Measurements from ENCODE around the gene ATP2C2.
"Not testable (repeated sequence)": the region's sequence is repeated elsewhere in the genome, so short reads cannot be mapped to it uniquely, and the experiment has no call there.

The ATP2C2 gene

GRCh38 chr16:84398701-84399100 is 30.4 kb downstream of the ATP2C2 start:
- DNase-seq = no peak

GRCh38 chr16:84399912-84400311 is 31.6 kb downstream of the ATP2C2 start:
- DNase-seq = not testable (repeated sequence)

DNA sequence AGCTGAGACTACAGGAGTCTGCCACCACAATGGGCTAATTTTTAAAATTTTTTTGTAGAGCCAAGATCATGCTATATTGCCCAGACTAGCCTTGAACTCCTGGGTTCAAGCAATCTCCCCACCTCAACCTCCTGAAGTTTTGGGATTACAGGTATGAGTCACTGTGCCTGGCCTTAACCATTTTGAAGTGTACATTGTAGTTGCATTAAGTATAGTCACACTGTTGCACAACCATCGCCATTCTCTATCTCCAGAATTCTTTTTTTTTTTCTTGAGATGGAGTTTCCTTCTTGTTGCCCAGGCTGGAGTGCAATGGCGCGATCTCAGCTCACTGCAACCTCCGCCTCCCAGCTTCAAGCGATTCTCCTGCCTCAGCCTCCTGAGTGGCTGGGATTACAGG is 35.1 kb downstream of the ATP2C2 start:
- DNase-seq = not testable (repeated sequence)

- DNase-seq = no peak
Measured at GRCh38 chr16:84404324-84404723, 36.0 kb downstream of the ATP2C2 start.

GRCh38 chr16:84404936-84405639 is 36.8 kb downstream of the ATP2C2 start:
- no peak for DNase-seq

DNA sequence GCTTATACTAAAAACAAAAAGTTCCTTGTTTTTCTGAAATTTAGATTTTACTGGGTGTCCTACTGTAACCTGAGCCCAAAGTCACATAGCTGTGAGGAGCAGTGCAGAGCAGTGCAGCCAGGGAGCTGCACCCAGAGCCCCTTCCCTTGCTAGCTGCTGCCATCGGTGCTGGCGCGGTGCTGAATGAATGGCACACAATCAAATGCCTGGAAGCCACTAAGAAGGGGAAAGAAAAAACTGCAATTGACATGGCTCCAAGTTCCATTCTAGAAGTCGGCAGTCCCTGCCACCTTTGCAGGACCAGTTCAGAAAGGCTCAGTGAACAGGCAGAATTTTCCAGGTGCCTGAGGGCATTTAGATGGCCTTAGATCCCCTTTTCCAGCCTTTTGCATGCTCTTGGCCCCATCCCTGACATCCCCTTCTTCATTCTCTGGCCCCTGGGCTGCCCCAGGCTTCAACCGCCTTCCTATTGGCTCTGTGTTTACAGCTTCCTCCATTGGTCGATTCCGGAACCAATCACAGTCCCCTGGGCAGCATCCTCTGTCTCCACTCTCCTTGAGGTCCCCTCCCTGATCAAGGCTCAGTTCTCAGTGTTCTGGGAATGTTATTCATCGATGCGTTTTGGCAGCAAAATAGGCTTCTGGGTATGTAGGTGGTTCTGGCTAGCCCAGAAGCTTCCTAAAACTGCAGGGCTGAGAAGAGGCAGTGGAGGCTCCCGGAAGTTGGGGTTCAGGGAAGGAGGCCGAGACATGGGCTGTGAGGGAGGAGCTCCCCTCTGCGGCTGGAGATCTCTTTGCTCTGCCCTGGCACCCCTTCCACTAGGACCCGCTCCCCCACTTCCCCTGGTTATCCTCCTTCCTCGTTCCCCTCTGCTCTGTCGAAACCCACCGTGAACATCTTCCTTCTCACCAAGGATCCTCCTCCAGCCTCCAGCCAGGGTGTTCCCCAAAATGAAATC is 37.9 kb downstream of the ATP2C2 start:
- no peak for DNase-seq

DNA sequence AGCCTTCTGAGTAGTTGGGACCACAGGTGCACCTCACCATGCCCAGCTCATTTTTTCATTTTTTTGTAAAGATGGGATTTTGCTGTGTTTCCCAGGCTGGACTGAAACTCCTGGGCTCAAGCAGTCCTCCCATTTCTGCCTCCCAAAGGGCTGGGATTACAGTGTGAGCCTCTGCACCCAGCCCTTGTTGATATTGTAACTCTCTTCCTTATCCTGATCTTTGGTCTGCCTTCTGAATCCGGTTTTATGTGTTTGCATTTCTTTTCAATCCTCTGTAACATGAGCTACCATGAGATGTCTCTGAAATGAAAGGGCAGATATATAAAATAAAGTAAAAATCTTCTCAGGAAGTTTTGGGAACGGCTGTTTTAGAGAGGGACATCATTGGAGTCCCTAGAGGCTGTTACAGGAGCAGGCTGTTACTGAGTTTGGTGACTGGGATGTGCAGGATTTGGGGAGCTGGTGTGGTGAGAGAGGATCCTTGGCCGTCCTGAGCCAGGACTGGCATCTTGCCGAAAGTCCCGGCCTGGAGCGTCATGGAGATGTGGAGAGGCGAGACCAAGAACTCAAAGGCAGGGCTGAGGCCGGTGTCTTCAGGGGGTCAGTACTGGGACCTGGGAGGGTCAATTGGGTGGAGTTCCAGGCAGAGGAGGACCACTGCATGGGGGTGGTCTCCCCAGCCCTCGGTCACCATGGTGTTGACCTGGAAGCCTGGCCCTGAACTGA is 39.4 kb downstream of the ATP2C2 start:
- no peak for DNase-seq

- DNase-seq = no peak
Measured at GRCh38 chr16:84408314-84408690, 40.0 kb downstream of the ATP2C2 start.

DNA sequence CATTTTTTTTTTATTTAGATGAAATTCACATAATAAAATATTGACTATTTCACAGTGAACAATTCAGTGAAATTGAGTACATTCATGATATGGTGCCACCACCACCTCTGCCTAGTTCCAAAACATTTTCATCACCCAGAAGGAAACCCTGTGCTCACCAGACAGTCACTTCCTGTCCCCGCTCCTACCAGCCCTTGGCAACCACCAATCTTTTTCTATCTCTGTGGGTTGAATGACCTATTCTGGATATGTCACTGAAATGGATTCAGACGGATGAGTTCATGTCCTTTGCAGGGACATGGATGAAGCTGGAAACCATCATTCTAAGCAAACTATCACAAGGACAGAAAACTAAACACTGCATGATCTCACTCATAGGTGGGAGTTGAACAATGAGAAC is 40.5 kb downstream of the ATP2C2 start:
- DNase-seq = no peak

GRCh38 chr16:84410361-84411138 is 42.2 kb downstream of the ATP2C2 start:
- DNase-seq = no peak

GRCh38 chr16:84411768-84412167 is 43.4 kb downstream of the ATP2C2 start:
- no peak for DNase-seq

DNA sequence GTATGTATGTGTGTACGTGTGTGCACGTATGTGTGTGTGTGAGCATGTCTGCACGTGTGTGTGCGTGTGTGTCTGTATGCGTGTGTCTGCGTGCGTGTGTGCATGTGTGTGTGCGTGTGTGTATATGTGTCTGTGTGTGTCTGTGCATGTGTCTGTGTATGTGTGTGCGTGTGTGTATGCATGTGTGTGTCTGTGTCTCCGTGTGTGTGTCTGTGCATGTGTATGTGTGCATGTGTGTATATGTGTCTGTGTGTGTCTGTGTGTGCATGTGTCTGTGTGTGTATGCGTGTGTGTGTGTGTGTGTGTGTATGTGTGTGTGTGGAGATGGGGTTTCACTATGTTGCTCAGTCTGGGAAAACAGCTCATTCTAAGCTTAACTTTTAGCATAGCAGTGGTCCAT is 43.9 kb downstream of the ATP2C2 start:
- no peak for DNase-seq

DNA sequence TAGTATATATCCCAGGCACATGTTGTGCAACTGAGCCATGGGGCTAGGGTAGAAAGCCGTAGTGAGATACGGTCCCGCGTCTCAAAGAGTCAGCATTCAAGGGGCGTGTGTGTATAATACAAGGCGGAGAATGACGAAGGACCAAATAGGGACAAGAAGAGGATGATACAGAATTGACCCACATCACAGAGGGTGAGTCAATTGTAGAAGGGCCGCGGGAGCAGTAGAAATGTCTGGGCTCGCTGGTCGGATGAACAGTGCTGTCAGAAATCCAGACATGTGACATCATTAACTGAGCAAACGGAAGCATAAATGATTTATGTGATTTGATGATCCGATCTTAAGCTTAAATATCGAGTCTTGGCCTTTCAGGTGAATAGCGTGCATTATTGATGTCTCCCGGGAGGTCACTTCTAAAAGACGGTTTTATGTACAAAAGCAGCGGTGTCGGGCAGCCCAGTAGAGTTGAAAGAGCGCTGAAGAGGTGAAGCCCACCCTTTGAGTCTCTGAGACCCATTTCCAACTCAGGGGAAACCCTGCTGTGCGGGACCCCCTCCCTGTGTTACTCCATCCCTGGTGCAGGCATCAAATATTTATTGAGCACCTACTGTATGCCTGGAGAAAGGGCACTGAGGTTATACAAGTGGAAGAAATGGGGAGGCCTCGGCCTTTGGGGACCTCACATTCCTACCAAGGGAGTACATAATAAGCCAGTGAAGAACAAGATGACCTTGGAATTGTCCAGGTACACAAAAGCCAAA is 45.1 kb downstream of the ATP2C2 start:
- DNase-seq = no peak

- no peak for DNase-seq
Measured at GRCh38 chr16:84414789-84415326, 46.5 kb downstream of the ATP2C2 start.

DNA sequence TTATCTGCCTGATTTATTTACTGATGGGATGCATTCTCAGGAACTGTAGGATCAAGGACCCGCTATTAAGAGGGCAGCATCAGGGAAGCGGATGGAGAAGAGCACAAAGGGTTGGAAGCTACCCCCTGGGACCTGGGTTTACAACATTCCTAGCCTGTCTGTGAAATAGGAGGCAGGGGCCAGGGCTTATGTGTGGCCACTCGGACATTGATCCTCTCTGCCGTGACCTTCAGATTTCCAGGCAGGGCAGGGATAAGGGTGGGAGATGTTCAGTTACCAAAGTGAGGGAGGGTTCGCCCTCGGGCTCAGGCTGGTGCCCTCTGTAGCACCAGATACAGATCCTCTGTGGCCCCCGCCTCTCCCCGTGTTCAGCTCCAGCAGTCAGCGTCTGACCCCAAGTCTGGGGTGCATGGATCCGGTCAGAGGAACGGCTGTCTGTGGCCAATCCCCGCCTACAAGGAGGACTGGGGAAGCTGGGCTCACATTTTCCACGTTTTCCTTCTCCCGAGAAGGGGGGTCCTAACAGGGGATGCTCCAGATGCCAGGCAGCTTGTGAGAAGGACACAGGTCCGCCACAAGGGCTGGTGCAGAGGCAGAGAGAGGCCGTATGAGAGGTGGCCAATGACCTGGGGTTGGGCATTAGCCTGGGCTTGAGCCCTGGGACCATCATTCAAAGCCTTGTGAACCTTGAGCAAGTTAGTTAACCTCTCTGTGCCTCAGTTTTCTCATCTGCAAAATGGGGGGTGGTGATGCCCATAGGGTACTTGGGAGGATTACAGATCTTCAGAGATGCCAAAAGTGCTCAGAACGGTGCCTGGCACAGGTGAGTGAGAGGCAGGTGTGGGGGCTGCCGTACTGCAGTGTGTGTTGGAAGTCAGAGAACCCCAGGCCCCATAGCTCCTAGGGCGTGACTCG is 48.3 kb downstream of the ATP2C2 start:
- DNase-seq = no peak

GRCh38 chr16:84418056-84418849 is 49.9 kb downstream of the ATP2C2 start:
- DNase-seq = no peak

GRCh38 chr16:84419730-84420129 is 51.4 kb downstream of the ATP2C2 start:
- no peak for DNase-seq

GRCh38 chr16:84420556-84420955 is 52.2 kb downstream of the ATP2C2 start:
- DNase-seq = not testable (repeated sequence)
